Stimulated activated CD8-positive, alpha-beta memory T cell treated with anti-CD3 and anti-CD28 coated beads, Interleukin-7, amount 100 ng/mL, for 48 hours (primary cell): Measurements from ENCODE around the gene NPBWR2.
"Not testable (repeated sequence)": the region's sequence is repeated elsewhere in the genome, so short reads cannot be mapped to it uniquely, and the experiment has no call there.

ENCODE experiments used
- DNase-seq, 2 donors: peaks; one replicate each; pipeline ENCODE4 v3.0.0-alpha.2; 2020; ENCODE audit warnings: low read depth in 1 of 2; ENCODE audit errors: extremely low read depth in 1 of 2

The NPBWR2 gene

GRCh38 chr20:64119681-64120341 lies 12.4 kb upstream of the NPBWR2 start:
- DNase-seq, result no peak

- no peak for DNase-seq
These were observed 11.9 kb upstream of the NPBWR2 start for GRCh38 chr20:64119301-64119680.

DNA sequence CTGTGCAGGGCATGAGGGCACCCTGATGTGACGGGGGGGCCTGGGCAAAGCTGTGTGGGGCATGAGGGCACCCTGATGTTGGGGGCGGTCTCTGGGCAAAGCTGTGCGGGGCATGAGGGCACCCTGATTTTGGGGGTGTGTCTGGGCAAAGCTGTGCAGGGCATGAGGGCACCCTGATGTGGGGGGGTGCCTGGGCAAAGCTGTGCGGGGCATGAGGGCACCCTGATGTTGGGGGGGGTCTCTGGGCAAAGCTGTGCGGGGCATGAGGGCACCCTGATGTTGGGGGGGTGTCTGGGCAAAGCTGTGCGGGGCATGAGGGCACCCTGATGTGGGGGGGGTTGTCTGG lies 10.0 kb upstream of the NPBWR2 start:
- DNase-seq, result not testable (repeated sequence)

DNA sequence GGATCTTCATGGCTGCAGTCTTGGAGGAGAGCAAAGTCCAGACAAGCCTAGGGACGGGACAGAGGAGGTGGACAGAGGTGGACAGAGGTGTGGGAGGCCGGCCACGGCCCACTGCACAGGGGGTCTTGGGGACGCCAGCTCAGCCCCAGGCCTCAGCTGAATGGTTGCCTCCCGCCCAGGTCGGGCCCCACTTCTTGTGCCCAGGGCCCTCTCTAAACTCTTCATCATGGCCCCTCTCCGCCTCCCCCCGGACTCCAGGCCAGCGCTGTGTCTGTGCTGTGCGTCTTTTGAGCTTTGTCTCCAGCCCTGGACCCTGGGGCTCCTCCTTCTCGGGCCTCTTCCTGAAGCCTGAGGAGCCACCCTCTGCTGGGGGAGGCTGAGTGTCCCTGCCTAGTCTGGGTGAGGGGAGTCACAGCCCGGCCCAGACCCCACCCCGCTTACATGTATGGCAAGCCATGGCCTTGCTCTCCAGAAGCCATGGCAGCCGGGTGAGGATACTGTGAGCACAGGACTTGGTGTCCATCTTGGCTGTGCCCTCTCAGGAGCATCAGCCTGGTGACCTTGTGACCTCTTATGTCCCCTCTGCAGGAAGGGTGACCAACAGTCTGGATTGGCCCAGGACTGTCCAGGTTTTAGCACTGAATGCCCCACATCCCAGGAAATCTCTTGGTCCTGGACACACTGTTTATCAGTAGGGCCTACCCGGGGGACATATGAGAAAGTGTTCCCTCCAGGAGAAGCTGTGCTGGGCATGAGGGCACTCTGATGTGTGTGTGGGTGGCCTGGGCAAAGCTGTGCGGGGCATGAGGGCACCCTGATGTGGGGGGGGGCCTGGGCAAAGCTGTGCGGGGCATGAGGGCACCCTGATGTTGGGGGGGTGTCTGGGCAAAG lies 9.4 kb upstream of the NPBWR2 start:
- no peak for DNase-seq

GRCh38 chr20:64116016-64116415 lies 8.7 kb upstream of the NPBWR2 start:
- DNase-seq, result no peak

- DNase-seq, result no peak
These were observed 8.0 kb upstream of the NPBWR2 start for GRCh38 chr20:64115171-64115911.

DNA sequence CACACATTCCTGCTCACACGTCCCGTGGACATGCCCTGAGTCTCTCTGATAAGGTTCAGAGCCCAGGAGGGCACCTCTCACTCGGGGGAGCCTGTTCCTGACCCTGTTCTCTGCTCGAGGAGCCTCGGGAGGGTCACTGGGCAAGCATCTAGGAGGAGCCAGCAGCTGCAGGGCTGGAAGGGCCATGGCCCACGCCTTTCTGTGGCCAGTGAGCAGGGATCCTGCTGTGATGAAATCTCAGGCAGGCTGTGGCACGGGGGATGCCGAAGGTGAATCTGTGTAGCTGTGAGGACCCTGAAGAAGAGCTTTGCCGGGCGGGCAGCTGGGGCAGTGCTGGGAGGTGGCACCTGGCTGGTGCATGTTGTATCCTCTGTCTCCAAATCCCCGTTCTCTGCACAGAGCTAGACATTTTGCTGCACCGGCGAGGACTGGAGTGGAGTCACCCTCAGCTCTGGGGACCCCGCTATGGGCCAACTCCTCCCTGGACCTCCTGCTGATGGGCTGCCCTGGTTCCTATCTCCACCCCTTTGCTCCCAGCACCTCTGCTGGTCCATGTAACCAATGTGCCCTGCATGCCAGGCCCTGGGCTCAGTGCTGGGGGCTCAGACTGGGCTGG lies 7.1 kb upstream of the NPBWR2 start:
- DNase-seq, result no peak

GRCh38 chr20:64113796-64114355 lies 6.5 kb upstream of the NPBWR2 start:
- DNase-seq, result no peak

- no peak for DNase-seq
These were observed 6.0 kb upstream of the NPBWR2 start for GRCh38 chr20:64113444-64113775.

GRCh38 chr20:64112691-64113443 lies 5.5 kb upstream of the NPBWR2 start:
- no peak for DNase-seq

- no peak for DNase-seq
These were observed 4.7 kb upstream of the NPBWR2 start for GRCh38 chr20:64111841-64112641.

DNA sequence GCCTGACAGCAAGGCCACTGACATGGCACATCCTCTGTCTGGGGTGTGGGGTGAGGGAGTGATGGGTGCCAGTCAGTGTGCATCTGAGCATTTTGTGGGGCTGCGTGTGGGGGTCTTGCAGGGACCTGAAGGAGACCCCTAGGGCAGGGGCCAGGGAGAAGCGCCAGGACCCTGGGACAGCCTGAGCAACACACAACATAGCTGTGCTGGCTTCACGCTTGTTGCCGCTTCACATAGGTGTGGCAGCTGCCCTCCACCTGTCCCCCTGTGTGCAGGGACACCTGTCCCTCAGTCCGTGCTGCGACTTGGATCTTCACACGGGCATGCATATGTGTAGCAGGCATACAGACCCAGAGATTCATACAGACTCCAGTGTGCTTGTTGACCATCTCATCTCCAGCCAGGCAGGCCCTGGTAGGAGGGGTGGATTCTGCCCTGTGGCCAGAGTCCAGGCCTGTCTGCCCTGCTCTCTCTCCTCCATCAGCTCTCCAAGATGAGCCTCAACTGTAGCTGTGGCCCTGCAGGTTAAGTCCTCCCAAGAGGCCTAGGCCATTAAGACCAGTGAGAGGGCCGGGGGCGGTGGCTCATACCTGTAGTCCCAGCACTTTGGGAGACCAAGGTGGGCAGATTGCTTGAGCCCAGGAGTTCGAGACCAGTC lies 3.2 kb upstream of the NPBWR2 start:
- no peak for DNase-seq

DNA sequence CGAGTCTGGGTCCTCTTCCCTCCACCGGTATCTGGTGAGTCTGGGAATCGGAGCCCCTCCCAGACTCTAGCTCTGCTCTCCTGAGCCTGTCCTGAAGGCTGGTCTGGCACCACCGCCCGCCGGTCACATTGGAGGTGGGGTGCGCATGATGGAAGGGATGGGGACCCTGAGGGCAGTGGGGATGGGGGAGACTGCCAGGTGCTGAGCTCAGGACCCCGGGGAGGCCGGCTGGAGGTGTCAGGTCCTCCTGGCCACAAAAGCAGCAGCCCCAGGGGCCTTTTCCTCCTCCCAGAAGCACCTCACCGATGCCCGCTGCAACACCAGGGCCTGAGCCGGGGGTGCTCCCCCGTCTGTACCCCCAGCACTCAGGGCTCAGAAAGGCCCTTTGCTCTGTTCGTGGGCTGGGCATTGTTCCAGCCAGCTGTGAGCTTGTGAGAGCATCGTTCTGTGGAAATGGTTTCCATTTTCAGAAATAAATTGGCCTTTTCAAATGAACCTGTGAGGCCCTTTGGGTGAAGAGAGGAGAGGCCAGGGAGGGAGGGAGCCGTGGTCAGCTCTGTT lies 2.5 kb upstream of the NPBWR2 start:
- DNase-seq, result no peak

DNA sequence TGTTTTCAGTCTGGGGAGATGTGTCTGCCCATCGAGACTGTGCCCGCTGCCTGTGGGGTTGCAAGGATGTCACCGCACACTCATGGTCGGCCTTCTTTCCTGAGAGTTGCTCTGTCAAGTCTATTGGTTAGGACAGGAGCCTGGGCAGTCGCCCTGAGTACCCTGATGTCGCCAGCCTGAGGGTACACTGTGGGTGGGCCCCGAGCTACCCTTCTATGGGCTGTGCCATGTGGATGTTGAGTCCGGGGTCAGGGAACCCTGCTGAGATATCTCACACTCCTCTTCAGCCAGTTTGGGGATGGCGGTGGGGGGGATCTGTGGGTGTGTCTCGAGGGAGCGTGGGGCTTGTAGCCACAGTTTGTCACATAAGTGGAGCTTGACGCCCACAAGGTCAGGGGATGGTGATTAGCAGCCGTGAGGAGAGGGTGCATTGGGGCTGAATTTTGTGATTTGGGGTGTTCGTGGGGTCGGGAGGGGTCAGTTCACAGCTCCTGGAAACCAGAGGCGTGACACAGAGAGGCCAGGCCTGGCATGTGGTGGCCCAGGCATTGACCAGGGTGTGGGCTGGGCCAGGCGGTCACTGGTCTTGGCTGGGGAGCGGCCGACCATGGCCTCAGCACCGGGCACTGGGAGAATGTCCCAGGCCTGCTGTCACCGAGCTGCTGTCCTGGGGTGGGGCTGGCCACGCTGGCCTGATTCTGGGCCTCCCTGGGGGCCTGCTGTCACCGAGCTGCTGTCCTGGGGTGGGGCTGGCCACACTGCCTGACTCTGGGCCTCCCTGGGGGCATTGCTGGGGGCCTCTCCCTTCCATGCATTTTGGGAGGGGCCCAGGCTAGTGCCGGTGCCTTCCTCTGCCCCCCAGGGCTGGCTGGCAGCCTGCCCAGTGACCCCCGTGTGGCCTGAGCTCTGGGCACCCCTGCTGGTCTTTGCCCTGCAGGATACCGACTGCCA lies 1.6 kb upstream of the NPBWR2 start:
- DNase-seq, result no peak

- DNase-seq, result no peak
These were observed 532 bp upstream of the NPBWR2 start for GRCh38 chr20:64107736-64108457.

GRCh38 chr20:64106435-64106961 lies 867 bp downstream of the NPBWR2 start:
- DNase-seq, result no peak
